NCI-H2227 treated with DMSO at 0.1 percent for 48 hours (cell line): ENCODE results near the gene NRP2.

Source experiments
- DNase-seq: peaks from one replicate; lab custom pipeline; 2025; lab: John Stamatoyannopoulos, UW

NRP2 gene

DNA sequence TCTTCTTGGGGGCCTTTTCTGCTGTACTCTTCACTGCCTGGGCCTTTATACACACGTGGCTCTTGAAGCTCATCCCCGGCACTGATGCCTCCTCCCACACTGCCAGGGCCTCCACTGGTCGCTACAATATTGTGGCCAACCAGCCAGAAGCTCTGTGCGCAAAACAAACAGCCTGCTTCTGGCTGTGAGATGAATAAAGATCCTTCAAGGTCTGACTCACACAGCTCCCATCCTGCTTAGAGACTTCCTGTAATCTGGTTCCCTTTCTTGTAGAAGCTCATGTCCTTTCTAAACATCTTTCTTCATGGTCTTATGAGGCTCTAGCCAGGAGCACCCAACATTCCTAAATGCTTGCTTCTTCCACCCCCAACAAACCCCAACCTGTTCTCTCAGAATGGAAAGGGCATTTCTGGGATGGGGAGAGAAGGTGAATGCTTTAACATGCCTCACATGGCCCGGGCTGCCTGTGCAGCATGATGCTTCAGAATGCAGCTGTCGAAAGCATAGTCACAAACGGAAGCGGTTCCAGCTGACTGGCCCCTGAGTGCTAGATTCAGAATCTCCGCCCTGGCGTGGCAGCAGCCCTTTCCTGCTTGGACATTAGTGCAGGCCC, 24.6 kb downstream of the NRP2 start:
- DNase-seq: peak; percentile 36

DNA sequence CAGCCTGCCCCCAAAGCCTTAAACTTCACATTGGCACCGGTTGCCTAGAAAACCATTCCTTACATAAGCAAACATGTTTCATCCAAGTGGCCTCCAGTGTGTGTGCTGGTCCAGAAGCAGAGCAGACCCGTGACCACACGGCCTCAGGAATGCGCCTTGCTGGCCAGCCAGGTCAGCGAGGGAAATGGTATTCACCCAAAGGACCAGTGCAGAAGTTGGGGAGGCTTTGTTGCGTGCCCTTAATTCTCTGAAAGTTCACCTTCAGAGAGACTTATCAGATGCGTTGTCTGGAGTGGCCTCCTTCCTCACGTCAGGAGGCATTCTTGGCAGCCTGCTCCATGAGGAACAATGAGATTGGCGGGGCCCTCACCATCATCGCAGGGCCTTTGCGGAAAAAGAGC, 25.9 kb downstream of the NRP2 start:
- no peak for DNase-seq

DNA sequence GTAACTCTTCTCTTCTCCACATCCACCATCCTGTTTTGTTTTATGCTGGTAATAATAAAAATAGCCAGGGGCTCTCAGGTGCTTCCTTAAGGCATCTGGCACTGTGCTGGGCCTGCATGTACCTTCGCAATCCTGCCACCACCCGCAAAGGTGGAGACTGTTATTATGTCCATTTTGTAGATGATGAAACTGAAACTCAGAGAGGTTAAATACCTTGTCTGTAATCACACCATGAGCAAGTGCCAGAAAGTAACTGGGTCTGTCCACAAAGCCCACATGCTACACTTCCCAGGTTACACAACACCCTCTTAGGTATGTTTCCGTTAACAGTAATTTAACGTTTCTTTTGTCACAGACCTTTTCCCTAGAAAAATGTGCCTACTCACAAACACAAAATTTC, 27.0 kb downstream of the NRP2 start:
- DNase-seq: no peak

DNA sequence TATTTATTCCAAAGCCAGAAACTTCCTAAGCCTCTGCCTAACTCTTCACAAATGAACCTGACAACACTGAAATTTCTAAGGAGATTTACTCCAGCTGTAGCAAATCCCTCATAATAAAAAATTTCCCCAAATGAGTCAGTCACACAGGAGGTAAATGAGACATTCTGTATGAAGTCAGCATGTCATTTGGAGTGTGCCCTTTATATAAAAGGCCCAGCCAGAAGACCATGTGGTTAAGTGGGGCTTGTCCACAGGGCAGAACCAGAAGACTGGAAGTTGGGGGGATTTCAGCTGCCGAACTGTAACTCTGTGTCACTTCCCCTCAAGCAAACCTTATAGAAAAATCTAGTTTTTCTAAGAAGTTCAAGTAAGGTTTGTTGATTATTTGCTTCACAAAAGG, 30.2 kb downstream of the NRP2 start:
- no peak for DNase-seq

DNA sequence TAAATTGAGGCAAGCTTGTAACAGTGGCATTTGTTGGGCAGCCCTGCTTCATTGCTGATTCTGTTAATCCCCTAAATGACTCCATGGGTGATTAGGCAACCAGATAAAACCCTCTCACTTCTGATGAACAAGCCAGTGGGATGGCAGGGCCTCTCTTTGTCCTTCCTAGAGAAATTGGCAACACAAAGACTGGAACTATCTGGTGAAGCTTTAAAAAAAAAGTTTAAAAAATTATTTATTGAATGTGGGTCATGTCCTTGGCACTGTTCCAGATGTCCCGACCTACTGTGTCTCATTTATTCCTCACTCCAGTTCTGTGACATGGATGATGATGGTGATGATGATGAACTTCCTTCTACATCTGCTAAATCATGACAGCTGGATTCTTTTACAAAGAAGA, 30.8 kb downstream of the NRP2 start:
- DNase-seq: no peak

DNA sequence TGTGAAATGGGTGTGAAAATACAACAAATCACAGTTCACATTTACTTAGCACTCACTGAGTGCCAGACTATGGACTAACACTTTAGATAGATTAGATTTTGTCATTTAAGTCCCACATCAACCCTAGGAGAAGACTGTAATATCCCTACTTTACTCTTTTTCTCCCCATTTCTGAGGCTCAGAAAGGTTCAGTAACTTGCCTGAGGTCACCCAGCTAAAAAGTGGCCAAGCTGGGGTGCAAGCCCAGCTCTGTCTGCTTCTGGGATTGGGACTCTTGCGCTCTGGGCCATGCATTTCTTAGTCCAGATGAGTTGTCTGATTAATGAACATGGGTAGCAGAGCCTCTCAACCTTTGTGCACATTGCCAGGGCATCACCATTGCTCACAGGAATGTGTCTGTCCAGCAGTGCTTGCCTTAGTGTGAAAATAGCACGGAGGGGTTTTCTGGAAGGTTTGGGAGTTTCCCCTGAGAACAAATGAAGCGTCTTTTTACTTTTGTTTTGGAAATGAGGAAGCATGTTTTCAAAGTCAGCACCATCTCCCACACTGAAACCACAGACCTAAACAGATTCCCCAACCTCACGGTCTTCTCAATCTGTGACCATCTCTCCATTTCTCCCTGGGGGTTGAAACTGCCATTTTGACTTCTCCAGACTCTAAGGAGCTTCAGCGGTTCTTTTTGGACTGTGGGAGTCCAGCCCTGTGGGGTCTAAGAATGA, 31.9 kb downstream of the NRP2 start:
- no peak for DNase-seq

DNA sequence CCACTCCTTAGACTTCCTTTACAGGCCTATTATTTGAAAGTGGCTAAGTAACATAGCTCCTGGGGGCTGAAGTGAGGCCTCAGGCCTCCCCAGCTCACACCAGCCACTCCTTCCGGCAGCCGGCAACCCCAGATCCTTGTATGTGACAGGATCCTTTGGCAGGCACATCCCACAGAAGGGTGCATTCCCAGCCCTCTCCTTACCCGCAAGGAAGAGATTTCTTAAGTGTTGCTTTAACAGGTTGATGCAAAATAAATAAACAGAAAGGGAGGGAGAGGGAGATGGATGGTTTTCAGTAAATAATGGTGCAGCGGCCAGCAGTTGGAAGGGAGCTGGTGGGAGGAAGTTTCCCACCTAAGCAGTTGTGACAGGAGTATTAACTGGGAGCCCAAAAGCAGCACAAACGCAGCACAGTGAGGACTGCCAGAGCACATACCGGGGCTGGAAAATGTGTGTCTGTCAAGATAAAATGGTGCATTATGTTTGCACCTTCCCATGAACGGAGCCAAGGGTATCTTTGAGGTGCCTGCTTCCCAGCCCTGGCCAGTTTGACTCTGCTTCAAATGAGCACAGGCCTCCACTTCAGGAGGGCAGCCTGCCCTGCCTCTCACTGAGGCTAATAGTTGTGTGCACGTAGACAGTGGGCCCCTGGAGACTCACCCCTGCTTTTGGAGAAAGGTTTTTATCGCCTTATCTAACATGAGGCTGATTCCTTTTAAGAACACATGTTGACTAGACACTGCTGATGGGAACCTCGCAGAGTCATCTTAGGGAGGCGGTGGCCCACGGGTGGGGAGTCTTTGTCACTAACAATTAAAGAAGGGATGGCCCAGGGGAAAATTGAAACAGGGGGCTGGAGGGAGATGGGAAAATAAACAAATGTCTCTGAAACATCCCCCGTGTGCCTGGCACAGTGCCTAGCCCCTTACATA, 32.8 kb downstream of the NRP2 start:
- no peak for DNase-seq

DNA sequence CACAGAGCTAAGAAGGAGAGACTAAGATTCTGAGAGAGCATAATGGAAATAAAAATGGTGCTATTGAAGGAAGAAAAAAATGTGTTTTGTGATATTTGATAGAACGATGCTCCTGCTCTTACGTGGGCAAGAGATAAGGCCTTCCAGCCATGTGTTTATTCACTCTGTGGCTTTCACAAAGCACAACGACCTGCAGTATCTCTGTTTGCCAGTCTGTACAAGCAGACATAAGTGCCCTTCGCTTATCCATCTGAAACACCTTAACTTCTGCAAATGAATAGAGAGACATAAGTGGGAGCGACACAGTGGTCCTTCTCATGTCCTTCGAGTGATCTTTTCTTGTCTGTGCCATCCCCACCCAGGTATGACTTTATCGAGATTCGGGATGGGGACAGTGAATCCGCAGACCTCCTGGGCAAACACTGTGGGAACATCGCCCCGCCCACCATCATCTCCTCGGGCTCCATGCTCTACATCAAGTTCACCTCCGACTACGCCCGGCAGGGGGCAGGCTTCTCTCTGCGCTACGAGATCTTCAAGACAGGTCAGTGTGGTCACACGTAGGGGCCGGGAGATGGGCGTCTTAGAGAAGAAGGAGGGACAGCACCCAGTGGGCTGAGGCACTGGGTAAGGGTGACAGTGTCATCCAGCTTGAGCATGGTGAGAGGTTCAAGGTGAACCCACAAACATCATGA, 33.7 kb downstream of the NRP2 start:
- DNase-seq: no peak

DNA sequence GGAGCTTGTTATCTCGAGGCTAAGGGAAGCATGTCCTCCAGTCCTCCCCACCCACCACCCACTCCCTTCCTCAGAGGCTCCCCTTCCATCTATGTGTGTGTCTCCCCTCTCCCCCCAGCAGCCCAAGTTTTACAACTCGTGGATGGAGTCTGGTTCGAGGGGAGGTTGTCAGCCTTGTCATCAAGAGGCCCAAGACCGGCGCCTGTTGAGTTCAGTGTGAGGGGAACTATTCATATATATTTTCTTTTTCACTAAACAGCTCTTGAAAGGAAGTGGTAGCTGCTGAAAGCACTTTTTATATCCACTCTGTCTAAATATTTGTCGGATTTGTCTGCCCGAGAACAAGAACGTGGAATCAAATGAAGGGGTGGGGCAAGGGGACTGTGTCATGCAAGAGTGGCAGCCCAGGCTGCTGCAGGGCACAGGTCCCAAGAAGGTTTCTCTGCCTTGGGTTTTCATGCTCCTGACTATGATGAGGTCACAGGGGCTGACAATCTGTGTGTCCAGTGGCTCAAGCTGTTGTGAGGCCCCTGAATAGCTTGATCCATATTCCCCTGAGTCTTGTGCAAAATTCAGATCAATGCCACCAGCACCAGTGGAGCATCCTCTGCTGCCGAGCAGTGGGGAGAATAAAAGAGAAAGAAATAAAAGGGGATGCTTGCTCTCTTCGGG, 35.0 kb downstream of the NRP2 start:
- no peak for DNase-seq

DNA sequence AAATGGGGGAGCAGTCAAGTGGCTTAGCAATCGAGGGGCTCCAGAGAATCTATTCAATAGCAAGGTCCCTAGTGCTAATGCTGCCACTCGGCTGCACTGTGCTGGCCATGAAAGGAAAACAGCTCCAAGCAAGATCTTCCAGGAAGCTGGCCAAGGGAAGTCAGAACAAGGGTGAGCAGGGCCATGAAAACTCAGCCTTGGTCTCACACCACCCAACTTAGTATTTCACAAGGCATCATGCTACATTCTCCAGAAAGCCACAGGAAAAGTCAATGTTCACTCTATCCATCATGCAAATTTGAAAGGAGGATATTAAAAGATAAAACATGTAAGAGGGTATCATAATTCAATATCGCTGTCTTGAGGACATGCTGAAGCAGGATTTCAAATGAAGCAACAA, 35.7 kb downstream of the NRP2 start:
- no peak for DNase-seq

DNA sequence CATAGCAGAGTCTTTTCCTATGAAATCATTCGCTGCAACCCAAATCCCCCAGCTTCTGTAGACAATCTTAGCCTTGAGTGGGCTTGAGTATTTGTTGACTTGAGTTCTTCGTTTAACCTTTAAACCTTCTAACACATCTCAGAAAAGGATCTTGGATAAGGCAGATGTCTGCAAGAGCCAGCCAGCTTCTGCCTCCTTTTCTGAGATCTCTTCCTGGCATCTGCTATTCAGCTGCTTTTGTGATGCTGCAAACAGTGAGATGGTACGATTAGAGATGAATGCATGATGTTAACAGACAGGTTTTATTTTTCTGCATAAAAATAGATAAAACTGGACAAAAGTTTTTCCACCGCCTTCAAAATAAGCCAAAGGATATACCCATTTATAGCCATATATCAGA, 37.5 kb downstream of the NRP2 start:
- no peak for DNase-seq

DNA sequence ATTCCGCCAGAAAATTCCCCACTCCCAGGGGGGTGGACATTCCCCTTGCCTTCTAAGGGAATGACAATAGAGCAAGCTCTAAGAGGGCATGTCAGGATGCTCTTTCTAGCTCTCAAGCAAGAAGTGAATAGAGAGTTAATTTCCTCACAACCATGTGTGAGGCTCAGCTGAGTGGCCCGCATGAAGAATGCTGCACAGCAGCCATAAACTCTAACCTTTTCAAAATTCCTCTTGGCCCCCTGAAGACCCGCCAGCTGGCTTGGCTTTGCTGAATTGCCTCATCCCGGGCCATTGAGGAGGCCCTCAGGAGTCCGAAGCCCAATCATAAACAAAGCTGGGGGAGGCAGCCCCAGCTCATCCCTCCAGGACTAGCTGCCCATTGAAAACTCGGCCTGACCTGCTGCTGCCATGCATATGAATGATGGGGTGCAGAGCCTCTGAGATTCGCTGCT, 38.2 kb downstream of the NRP2 start:
- no peak for DNase-seq

DNA sequence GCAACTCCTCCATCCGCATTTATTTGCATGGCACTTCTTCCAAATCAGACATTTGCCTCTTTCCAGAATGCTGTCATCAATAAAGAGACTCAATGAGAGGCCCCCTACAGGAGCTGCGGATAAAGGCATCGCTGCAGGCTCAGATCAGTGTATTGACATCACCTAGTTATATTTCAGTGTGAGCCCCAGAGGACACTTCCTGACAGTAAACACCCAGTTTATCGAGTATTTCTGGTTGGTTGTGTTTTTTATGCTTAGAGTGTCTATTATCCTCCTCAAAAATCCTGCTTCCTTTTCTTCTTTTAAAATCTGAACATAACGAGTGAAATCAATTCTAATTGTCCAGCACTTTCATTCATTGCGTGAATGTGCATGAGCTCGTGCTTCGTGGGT, 38.8 kb downstream of the NRP2 start:
- DNase-seq: no peak

DNA sequence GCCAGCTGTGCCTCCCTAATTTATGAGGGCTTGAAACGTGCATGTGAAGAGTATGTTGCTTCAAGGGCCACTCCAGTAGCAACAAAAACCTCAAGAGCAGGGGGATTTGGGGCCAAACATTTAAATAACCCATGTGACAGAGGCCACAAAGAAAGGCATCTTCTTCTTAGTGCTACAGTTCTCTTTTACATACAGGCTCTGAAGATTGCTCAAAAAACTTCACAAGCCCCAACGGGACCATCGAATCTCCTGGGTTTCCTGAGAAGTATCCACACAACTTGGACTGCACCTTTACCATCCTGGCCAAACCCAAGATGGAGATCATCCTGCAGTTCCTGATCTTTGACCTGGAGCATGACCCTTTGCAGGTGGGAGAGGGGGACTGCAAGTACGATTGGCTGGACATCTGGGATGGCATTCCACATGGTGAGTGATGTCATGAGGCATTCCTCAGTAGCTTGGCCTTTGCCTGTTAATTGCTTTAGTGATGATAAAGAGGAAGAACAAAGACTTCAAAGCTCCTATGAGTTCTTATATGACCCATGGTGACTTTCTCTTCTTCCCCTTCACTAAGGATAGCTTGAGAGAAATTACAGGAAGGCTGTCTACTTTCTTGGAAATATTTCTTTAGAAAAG, 40.1 kb downstream of the NRP2 start:
- DNase-seq: no peak

DNA sequence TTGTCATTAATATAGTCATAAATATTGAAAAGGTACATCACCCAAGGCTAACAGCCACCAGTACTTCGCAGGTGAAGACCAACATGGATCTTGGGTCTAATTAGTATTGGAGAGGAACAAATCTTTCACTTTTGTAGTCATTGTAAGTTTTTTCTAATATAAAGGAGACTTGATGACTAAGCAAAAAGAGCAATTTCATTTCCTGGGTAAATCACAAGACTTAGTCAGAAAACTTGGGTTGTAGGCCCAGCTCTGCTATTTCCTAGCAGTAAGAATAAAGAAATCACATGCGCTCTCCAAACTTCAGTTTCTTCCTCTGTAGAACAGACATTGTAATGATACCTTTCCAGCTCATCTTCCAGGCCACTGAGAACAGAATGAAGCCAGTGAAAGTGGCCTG, 40.9 kb downstream of the NRP2 start:
- no peak for DNase-seq

DNA sequence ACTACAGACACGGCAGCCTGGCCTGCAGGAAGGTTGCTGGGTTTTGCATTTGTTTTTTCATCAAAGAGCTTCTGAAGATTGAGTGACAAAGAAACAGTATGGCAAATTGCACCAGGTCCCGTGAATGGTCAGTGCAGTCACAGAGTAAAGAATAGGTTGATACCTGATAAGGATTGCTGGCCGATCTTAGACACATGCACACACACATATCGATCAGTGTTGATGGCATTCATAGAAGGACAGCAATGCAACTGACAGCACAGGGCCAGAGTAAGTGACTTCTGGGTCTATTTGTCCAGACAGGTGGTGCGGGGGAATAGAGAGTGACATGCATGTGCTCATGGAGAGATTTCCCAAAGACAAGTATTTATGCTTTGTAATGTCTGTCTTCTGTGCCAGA, 42.8 kb downstream of the NRP2 start:
- no peak for DNase-seq

DNA sequence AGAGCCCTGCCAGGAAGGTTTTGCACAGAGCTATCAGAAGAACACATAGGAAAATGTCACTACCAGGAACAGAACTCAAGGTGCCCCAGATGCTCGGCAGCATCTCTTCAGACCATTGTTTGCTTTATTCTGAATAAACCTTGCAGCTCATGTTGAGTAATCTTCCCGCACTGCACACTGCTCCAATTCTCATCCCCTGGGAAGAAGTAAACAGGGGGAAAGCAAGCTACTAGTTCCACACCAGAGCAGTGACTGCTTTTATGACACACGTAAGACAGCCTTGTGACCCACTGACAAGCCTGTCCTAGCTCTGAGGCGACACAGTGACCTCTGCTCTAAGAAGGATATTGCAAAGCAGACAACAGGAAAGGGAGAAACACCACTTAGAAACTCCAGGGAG, 44.2 kb downstream of the NRP2 start:
- DNase-seq: no peak

DNA sequence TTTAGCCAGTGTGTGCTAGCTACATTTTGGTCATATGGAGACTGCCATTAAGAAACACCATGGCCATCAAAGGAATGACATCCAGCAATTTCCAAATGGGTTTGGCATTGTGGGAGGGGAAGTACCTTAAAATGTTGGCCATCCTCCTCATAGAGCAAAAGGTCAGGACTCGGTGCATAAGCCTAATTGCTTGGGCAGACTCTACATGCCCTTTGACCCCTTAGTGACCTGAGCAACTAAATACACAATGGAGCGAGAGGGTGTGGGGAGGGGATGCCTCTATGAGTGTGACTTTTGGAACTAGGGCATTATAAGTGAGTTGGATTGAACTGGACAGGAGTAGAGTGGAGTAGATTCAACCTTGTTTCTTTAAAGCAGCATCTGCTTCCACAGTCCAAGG, 44.9 kb downstream of the NRP2 start:
- no peak for DNase-seq

DNA sequence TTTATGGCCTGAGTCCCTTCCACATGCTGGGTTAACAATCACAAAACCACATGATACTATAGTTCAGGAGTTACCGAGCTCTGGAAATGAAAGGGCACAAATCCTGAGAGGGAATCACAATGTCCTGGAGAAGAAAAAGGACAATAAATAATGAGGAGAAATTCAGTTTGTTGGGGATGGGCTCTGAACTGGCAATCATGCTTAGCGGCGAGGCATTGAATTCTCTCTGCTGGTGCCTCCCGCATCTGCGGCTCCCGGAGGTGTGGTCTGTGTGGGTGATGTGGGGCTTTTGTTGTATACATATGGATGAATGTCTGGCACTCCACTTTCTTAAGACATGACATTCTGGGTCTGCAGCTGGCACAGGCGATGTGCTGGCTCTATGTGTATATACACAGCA, 46.1 kb downstream of the NRP2 start:
- DNase-seq: no peak

DNA sequence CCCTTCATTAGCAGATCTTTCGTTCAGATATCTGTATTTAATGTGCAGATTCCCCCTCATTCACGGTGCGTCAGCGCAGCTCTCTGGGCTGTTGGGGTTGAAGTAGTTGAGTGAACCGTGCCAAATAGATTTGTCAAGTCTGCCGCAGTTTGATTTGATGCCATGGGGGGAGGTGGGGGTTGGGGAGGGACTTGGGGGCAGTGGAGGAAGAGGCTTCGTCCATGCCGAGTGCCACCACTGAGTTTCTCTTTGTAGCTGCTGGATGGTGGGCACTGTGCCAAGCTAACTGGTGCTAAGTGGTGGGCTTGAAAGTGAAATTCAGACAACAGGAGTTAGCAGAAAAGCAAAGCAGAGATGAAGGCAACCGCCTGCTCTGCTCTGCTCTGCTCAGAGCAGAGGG, 47.9 kb downstream of the NRP2 start:
- peak; percentile 76 for DNase-seq
